Left colon (tissue), 2 donors: ENCODE measurements around the gene PHPT1. TPM values are rescaled to one million over a fixed set of nuclear protein-coding genes. Genes with fewer than 3 reads are reported as not detected.
A peak's percentile ranks its signal among the peaks of the same experiment; 100 is the strongest.
"Not testable (repeated sequence)": the region's sequence is repeated elsewhere in the genome, so short reads cannot be mapped to it uniquely, and the experiment has no call there.

Experiments used
- ATAC-seq: fragments of 200-7000 bp; cut with Tn5 transposase; one replicate; pipeline ENCODE4 v1.9.1; 2020; ENCODE audit warnings: mild to moderate bottlenecking, moderate library complexity
- DNase-seq, 2 donors: peaks; one replicate each; pipeline ENCODE4 v3.0.0-alpha.2; 2020
- intact Hi-C, 2 donors: fragments of 100-400 bp; cut with DNase I in 1 of 2; cut with micrococcal nuclease in 1 of 2; formaldehyde crosslinking; loops; one replicate each; pipeline versions ENCODE4 v1.11.2 to v1.14.0; 2022; cut with DNase I, micrococcal nuclease
- total RNA-seq, 2 donors: library from RNA; stranded (reverse); fragmentation: NEBNext Ultra II Directional; extraction: Animal tissue kit (Norgen Biotek cat#: 25700); gene quantifications; one replicate each; pipeline ENCODE4 v1.2.1, GENCODE V29; 2021
- donor health status: DM: no; HTN: no; CAD: no.
- donor health status: DM: yes; HTN: yes; CAD: no.

Gene PHPT1
- total RNA-seq, 2 donors from 2014 or later: 109 to 154 TPM

- DNase-seq: peak in 1 of 2 donors; percentile 71
- intact Hi-C loops, ATAC-seq: not testable (repeated sequence)
These were observed 5.1 kb upstream of the PHPT1 start for GRCh38 chr9:136843801-136844740.

- no peak for ATAC-seq
- intact Hi-C loops: no loop called here
- no peak for DNase-seq
These were observed 4.3 kb upstream of the PHPT1 start for GRCh38 chr9:136844761-136845464.

- intact Hi-C loops: no loop called here
- no peak for ATAC-seq
- no peak for DNase-seq
These were observed 3.5 kb upstream of the PHPT1 start for GRCh38 chr9:136845465-136846260.

- intact Hi-C loops: no loop called here
- ATAC-seq (no peak), DNase-seq (no peak)
These were observed 2.7 kb upstream of the PHPT1 start for GRCh38 chr9:136846376-136847087.

- DNase-seq: peak; percentile 78 to 84
- intact Hi-C loops: no loop called here
- peak; percentile 44 for ATAC-seq
These were observed 2.0 kb upstream of the PHPT1 start for GRCh38 chr9:136847088-136847825.

- peak; percentile 56 for ATAC-seq
- intact Hi-C loops: no loop called here
- DNase-seq: peak; percentile 94 to 96
These were observed 1.3 kb upstream of the PHPT1 start for GRCh38 chr9:136847826-136848392.

- intact Hi-C loops: no loop called here
- peak; percentile 59 to 74 for DNase-seq
These were observed 694 bp upstream of the PHPT1 start for GRCh38 chr9:136848393-136849037.

GRCh38 chr9:136849960-136850865 lies 1.0 kb downstream of the PHPT1 start:
- DNase-seq: peak; percentile 20 to 32
- ATAC-seq: no peak
- intact Hi-C loops: no loop called here

More at GRCh38 chr9:136848393-136849037, 694 bp upstream of the PHPT1 start:
- peak; percentile 11 for ATAC-seq

- DNase-seq (peak; percentile 18 to 25), ATAC-seq (no peak)
- intact Hi-C loops: no loop called here
These were observed 1.9 kb downstream of the PHPT1 start for GRCh38 chr9:136850866-136851775.

GRCh38 chr9:136851941-136852663 lies 2.9 kb downstream of the PHPT1 start, which contains the start of gene MAMDC4:
MAMDC4 (plus strand) TSS chr9:136852346; CDS start chr9:136852417, 71 bp downstream.
- intact Hi-C loops: no loop called here
- ATAC-seq: no peak
- peak; percentile 13 to 23 for DNase-seq

- intact Hi-C loops: no loop called here
- ATAC-seq: no peak
- peak; percentile 9 to 25 for DNase-seq
These were observed 3.7 kb downstream of the PHPT1 start for GRCh38 chr9:136852664-136853595.

GRCh38 chr9:136853596-136854112 lies 4.4 kb downstream of the PHPT1 start:
- intact Hi-C loops: no loop called here
- DNase-seq (peak; percentile 24 to 27), ATAC-seq (no peak)
